SK-MEL-5 (cell line): ENCODE data around the gene CCZ1. TPM values are rescaled to one million over a fixed set of nuclear protein-coding genes. Genes with fewer than 3 reads are reported as not detected.
A peak's percentile ranks its signal among the peaks of the same experiment; 100 is the strongest.
"Not testable (repeated sequence)": the region's sequence is repeated elsewhere in the genome, so short reads cannot be mapped to it uniquely, and the experiment has no call there.

ENCODE experiments used
- DNase-seq: peaks from one replicate; pipeline ENCODE4 v3.0.0-alpha.2; 2016; ENCODE audit warnings: low read depth, low spot score
- in situ Hi-C: cut with HindIII; loops from 2 replicates; pipeline ENCODE4 v1.10.0; 2016; ENCODE audit warnings: low sequenced_read_pairs, high pct_unique_total_duplicates, low pct_unique_long_range_greater_than_20kb
- total RNA-seq: library from RNA; depleted of rRNA; stranded (reverse); fragments of >200 nt; shearing (Covaris generic); gene quantifications from 2 replicates; pipeline ENCODE4 v1.2.3, GENCODE V29; 2014

The CCZ1 gene
- total RNA-seq, 1 experiment from 2014 or later, result 104 TPM

GRCh38 chr7:5892498-5892897 lies 6.0 kb upstream of the CCZ1 start:
- no peak for DNase-seq
- in situ Hi-C loops, result no loop called here

DNA sequence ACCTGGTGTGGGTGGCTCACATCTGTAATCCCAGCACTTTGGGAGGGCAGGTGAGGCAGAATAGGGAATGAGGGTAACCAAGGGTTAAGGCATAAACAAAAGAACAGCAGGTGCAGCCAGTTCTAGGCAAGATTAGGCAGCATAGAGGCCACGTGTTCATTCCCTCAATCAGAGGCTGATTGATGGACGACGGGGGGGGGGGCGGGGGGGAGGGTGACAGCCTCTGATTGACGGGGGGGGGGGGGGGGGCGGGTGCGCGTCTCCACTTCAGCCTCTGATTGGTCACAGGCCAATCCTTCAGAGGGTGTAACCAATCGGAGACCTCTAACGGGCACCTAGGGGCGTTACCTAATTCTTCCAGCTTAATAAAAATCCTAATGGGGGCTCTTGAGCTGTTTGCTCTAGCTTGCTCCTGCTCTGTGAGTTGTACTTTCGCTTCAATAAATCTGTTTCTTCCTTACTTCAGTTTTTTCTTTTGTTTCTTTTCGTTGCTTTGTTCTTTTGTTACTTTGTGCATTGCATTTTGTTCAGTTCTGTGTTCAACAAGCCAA lies 1.1 kb upstream of the CCZ1 start:
- in situ Hi-C loops, DNase-seq: not testable (repeated sequence)

DNA sequence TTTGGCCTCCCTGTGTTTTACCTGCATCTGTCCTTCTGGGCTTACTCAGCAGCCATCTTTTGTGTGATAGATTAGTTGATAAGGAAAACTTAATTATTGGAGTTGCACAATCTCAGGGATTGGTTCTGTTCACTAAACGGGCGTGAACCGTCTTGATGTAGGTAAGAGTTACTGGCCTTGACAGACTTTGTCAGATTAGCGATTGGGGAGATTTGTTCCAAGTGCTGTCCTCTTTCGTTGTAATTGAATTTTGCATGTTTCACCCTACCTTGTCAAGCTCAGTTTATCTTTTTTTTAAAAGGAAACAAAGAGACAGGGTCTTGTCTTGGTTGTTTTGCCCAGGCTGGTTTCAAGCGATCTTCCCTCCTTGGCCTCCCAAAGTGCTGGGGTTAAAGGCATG lies 4.5 kb downstream of the CCZ1 start:
- in situ Hi-C loops, DNase-seq: not testable (repeated sequence)

GRCh38 chr7:5904726-5905125 lies 6.2 kb downstream of the CCZ1 start:
- DNase-seq, result not testable (repeated sequence)

DNA sequence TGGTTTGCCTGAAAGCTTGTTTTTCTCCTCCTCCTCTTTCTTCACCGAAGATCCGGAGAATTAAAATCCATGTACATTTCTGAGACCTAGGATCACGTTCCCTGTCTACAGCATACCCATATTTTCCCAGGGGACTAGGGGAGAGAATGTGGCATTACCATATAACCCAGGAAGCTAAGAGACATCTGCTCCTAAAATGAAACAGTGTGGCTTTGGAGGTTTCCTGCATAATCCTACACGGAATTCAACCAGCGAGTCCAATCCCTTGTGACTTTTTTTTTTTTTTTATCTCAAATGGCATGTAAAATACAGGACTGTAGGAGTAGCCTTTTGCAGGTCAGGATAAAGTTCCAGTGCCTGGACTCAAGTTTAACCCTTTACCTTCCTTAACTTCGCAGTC lies 10.3 kb downstream of the CCZ1 start:
- DNase-seq, in situ Hi-C loops: not testable (repeated sequence)

More at GRCh38 chr7:5904726-5905125, 6.2 kb downstream of the CCZ1 start:
- in situ Hi-C loops, result not testable (repeated sequence)

DNA sequence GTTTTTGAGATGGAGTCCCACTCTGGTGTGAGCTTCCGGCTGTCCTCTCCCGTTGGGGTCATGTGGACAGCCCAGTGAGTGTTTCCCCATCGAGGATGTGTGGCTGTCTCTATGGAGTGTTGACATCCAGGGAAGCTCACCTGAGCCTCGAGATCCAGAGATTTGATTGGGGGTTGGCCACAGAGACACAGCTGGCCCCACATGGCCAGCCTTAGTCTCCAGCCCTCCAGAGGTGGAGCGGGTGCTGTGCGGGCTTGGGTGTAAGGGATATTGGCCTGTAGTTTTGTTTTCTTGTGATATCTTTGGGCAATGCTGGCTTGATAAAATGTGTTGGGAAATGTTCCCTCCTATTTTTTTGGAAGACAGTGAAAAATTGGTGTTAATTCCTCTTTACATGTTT lies 18.0 kb downstream of the CCZ1 start:
- DNase-seq, in situ Hi-C loops: not testable (repeated sequence)

GRCh38 chr7:5924180-5924579 lies 25.6 kb downstream of the CCZ1 start:
- in situ Hi-C loops, DNase-seq: not testable (repeated sequence)

GRCh38 chr7:5924630-5925029 lies 26.1 kb downstream of the CCZ1 start:
- DNase-seq, in situ Hi-C loops: not testable (repeated sequence)

DNA sequence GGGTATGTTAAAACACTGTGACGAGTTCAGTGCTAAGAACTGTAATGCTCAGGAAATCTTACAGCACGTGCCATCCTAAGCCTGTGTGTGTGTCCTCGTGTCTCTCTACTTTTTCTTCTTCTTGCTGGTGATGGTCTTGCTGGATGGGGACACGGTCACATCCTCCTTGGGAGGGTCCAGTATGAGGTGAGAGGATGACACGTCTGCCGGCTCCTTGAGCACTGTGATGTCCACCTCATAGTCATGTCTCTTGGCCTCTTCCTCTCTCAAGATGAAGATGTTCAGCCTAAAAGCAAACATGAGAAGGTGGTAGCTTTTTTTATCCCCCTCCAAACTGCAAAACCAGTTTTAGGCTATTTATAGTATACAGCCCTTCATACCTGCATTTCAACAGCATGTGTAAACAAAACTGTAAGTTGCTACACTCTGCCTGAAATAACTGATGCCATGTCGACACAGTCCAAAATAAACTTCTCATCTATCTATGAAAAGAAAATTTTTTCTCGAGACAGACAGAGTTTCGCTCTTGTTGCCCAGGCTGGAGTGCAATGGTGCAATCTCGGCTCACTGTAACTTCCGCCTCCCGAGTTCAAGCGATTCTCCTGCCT lies 27.8 kb downstream of the CCZ1 start:
- DNase-seq, in situ Hi-C loops: not testable (repeated sequence)

DNA sequence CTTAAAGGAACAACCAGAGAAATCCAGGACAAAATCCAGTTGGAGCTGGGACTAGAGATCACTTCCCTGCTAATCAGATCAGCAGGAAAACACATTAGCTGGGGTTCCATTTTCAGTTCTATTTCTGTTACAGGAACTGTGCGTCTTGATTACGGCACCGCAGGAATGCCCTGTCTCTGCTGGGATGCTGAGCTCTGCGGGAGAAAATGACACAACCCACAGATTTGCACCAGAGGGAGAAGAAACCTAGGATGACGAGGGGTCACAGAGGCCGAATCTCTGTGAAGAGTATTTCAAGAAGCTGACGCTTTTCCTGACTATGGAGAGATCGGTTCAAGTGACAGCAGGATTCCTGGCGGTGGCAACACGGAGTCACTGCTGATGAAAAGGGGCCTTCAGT lies 31.8 kb downstream of the CCZ1 start:
- in situ Hi-C loops, DNase-seq: not testable (repeated sequence)

DNA sequence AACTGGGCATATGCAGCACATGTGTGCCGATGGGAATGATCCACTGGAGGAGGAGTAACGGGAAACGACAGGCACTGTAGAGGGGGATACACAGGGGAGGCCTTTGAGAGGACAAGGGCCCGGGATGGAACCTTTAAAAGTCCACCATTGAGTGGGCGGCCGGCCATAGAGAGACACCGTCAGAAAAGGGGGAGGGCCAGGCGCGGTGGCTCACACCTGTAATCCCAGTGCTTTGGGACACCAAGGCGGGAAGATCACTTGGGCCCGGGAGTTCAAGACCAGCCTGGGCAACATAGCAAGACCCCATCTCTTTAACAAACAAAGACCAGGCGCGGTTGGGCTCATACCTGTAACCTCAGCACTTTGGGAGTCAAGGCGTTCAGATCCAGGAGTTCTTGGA lies 32.7 kb downstream of the CCZ1 start:
- DNase-seq, in situ Hi-C loops: not testable (repeated sequence)

GRCh38 chr7:5931905-5932644 lies 33.5 kb downstream of the CCZ1 start:
- DNase-seq, result peak; percentile 32
- in situ Hi-C loops, result not testable (repeated sequence)

GRCh38 chr7:5934945-5935450 lies 36.5 kb downstream of the CCZ1 start:
- in situ Hi-C loops, DNase-seq: not testable (repeated sequence)

DNA sequence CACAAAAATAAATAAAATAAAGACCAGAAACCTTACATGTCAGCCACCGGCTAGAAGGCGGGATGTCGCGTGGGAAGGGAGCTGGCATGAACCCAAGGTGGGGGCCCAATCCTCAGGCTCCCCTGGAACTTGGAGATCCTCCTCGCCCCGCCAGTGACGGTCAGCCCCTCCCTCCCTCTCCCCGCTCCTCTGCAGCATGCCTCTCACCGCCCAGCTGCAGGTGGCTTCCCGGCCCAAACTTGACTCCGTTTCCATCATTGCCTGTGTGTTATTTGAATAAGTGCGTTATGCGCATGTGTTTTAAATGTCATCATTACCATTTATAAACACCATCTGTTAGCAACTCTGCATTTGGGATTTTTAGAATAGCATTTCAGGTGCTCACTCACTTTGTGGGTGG lies 64.7 kb downstream of the CCZ1 start:
- in situ Hi-C loops, DNase-seq: not testable (repeated sequence)

- in situ Hi-C loops, DNase-seq: not testable (repeated sequence)
Measured at GRCh38 chr7:5963810-5964209, 65.3 kb downstream of the CCZ1 start.

DNA sequence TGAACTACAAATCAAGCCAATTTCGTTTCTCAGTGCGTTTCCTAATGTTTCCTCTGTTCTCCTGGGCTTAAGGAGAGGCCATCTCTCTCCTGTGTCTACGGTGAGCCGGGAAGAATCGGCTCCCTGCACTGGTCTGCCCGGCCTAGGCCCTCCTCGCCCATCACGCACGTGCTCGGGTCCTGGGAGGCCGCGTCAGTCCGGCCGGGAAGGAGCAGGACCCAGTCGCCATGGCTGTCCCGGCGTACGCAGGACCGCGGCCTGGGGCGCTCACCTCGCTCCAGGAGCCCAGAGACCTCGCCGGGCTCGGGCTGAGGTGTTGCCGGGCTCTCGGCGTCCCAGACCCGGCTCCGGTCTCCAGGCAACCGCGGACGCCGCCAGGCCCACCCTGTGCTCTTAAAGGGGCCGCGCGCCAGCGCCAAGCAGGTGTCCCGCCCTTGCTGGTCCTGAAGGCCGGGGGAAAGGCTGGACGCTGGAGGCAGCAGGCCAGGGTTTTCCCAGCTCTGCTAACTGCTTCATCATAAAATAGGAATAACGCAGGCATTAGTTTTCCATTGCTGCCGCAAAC lies 71.9 kb downstream of the CCZ1 start, which contains the start of gene RSPH10B:
Gene RSPH10B (minus strand): TSS at position 343 of the 565 bp plus-strand sequence. CDS start 3,573 bp downstream, outside the sequence.
- DNase-seq, in situ Hi-C loops: not testable (repeated sequence)

GRCh38 chr7:5973580-5973979 lies 75.0 kb downstream of the CCZ1 start:
- DNase-seq, in situ Hi-C loops: not testable (repeated sequence)
